ENCODE data around the gene GPR183.
"Not testable (repeated sequence)": the region's sequence is repeated elsewhere in the genome, so short reads cannot be mapped to it uniquely, and the experiment has no call there.

Gene GPR183

GRCh38 chr13:99249178-99249577 lies 58.0 kb downstream of the GPR183 start:
- DNase-seq (ENCODE audit: low spot score): not testable (repeated sequence)

- no peak for DNase-seq (ENCODE audit: low spot score)
Measured at GRCh38 chr13:99246100-99246499, 61.1 kb downstream of the GPR183 start.
